ENCODE measurements around the gene ERICH3. TPM values are rescaled to one million over a fixed set of nuclear protein-coding genes. Genes with fewer than 3 reads are reported as not detected.

ERICH3 gene
- polyA plus RNA-seq, 2 donors: under 0.01 to 0.02 TPM

DNA sequence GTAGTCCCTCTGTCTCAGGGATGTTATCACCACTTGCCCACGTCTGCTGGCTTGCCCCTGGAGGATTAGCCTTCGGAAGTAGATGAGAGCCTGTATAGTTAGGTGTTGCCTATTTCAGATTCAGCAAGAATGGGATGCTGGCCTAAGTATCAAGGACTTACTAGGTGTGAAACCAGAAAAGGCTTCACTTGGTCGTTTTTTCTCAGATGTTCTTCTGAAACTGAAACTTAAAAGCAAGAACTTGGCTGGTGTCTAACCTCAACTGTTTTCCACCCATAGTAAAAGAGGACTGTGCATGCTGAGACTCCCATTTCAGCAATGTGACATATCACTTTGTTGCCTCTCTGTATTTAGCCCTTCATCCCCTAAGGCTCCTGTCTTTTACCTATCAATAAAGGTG lies 94.2 kb downstream of the ERICH3 start:
- Histone ChIP-seq H3K27ac (ENCODE audit: low read depth in 2 of 2, low read length in 1 of 2) (no peak overlapping the region), H3K4me1 (ENCODE audit: control insufficient read depth in 2 of 2, insufficient read depth in 2 of 2, low read length in 1 of 2) (no peaks in the 10 kb centered on the region), H3K9me3 (ENCODE audit: control insufficient read depth in 2 of 2, insufficient read depth in 1 of 2, low read depth in 1 of 2, low read length in 1 of 2) (no peaks in the 10 kb centered on the region), H3K36me3 (ENCODE audit: control insufficient read depth in 2 of 2, insufficient read depth in 2 of 2, low read length in 1 of 2) (no peaks in the 10 kb centered on the region), H3K27me3 (ENCODE audit: control insufficient read depth in 1 of 2, insufficient read depth in 2 of 2, low read length in 2 of 2) (no peaks in the 10 kb centered on the region), H3K4me3 (ENCODE audit: low read depth in 1 of 2, low read length in 2 of 2) (no peak overlapping the region)
- 44 to 58% methylated on average over 3 of the region's 3 CpGs for WGBS, 2 donors

DNA sequence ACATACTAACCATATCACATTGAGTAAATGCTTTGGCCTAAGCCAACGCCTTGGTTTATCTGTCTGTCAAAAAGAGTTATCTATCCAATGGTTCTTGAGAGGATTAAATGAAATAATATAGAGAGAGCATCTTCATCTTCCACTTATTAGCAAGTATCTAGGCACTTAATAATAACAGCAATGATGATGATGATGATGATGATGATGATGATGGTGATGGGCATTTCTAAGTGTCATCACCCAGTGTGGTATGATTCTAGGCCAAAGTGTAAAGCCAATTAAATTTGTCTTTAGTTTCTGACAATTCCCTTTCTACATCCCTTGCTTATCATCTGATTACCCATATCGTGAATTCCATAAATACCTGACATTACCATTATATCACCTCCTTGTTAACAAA lies 95.5 kb downstream of the ERICH3 start:
- Histone ChIP-seq H3K9me3 (ENCODE audit: control insufficient read depth in 2 of 2, insufficient read depth in 1 of 2, low read depth in 1 of 2, low read length in 1 of 2) (no peaks in the 10 kb centered on the region), H3K27me3 (ENCODE audit: control insufficient read depth in 1 of 2, insufficient read depth in 2 of 2, low read length in 2 of 2) (no peaks in the 10 kb centered on the region), H3K36me3 (ENCODE audit: control insufficient read depth in 2 of 2, insufficient read depth in 2 of 2, low read length in 1 of 2) (no peaks in the 10 kb centered on the region), H3K4me1 (ENCODE audit: control insufficient read depth in 2 of 2, insufficient read depth in 2 of 2, low read length in 1 of 2) (no peaks in the 10 kb centered on the region), H3K4me3 (ENCODE audit: low read depth in 1 of 2, low read length in 2 of 2) (no peak overlapping the region), H3K27ac (ENCODE audit: low read depth in 2 of 2, low read length in 1 of 2) (no peak overlapping the region)
- WGBS, 2 donors: 68 to 78% methylated on average over 2 of the region's 2 CpGs

- no peaks in the 10 kb centered on the region for H3K4me1 ChIP-seq (ENCODE audit: control insufficient read depth in 2 of 2, insufficient read depth in 2 of 2, low read length in 1 of 2)
- no peaks in the 10 kb centered on the region for H3K27me3 ChIP-seq (ENCODE audit: control insufficient read depth in 1 of 2, insufficient read depth in 2 of 2, low read length in 2 of 2)
- no peak overlapping the region for H3K27ac ChIP-seq (ENCODE audit: low read depth in 2 of 2, low read length in 1 of 2)
- H3K4me3 ChIP-seq (ENCODE audit: low read depth in 1 of 2, low read length in 2 of 2): no peak overlapping the region
- peaks cover 0 to 3% of the 10 kb centered on the region in 2 donors for H3K9me3 ChIP-seq (ENCODE audit: control insufficient read depth in 2 of 2, insufficient read depth in 1 of 2, low read depth in 1 of 2, low read length in 1 of 2)
- no peaks in the 10 kb centered on the region for H3K36me3 ChIP-seq (ENCODE audit: control insufficient read depth in 2 of 2, insufficient read depth in 2 of 2, low read length in 1 of 2)
- 77 to 85% methylated on average over 6 of the region's 6 CpGs for WGBS, 2 donors
Measured at GRCh38 chr1:74571891-74572290, 101.7 kb downstream of the ERICH3 start.

- Histone ChIP-seq H3K27ac (ENCODE audit: low read depth in 2 of 2, low read length in 1 of 2) (no peak overlapping the region), H3K9me3 (ENCODE audit: control insufficient read depth in 2 of 2, insufficient read depth in 1 of 2, low read depth in 1 of 2, low read length in 1 of 2) (peaks cover 0 to 3% of the 10 kb centered on the region in 2 donors), H3K4me1 (ENCODE audit: control insufficient read depth in 2 of 2, insufficient read depth in 2 of 2, low read length in 1 of 2) (no peaks in the 10 kb centered on the region), H3K27me3 (ENCODE audit: control insufficient read depth in 1 of 2, insufficient read depth in 2 of 2, low read length in 2 of 2) (no peaks in the 10 kb centered on the region), H3K4me3 (ENCODE audit: low read depth in 1 of 2, low read length in 2 of 2) (no peak overlapping the region), H3K36me3 (ENCODE audit: control insufficient read depth in 2 of 2, insufficient read depth in 2 of 2, low read length in 1 of 2) (no peaks in the 10 kb centered on the region)
- 47 to 52% methylated on average over 8 of the region's 8 CpGs for WGBS, 2 donors
Measured at GRCh38 chr1:74571493-74571800, 102.1 kb downstream of the ERICH3 start.

DNA sequence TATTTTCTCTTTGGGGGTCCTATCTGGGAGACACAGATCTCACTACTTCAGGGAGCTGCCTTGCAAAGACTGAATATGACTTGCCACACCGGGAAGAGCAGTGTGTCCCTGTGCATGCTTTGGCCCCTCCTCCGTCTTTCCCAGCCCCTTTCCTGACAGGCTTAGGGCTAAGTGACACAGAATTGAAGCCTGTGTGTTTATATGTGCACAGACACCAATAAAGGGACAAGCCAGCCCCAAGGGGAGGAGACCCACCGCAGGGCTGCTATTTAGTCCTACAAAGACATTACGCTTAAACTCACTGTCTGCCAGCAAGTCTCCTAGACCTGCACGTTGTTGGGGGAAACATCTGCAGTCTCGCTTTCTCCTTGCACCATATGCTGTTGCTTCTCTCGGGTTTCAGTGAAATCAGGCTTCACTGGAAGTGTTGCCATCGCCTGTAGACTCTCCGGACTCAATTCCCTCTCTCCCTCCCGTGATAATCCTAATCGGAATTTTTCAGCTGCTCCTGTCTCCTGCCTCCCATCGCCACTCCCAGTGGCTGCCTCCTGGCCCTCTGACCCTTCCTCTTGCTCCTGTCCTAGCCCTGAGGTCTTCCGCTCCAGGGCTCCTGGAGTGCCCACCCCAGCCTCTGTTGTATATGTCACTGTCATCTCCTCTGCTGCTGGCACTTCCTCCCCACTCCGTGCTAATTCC lies 102.6 kb downstream of the ERICH3 start:
- Histone ChIP-seq H3K4me3 (ENCODE audit: low read depth in 1 of 2, low read length in 2 of 2) (no peak overlapping the region), H3K4me1 (ENCODE audit: control insufficient read depth in 2 of 2, insufficient read depth in 2 of 2, low read length in 1 of 2) (no peaks in the 10 kb centered on the region), H3K36me3 (ENCODE audit: control insufficient read depth in 2 of 2, insufficient read depth in 2 of 2, low read length in 1 of 2) (no peaks in the 10 kb centered on the region), H3K27me3 (ENCODE audit: control insufficient read depth in 1 of 2, insufficient read depth in 2 of 2, low read length in 2 of 2) (no peaks in the 10 kb centered on the region), H3K27ac (ENCODE audit: low read depth in 2 of 2, low read length in 1 of 2) (no peak overlapping the region), H3K9me3 (ENCODE audit: control insufficient read depth in 2 of 2, insufficient read depth in 1 of 2, low read depth in 1 of 2, low read length in 1 of 2) (peaks cover 0 to 3% of the 10 kb centered on the region in 2 donors)
- WGBS, 2 donors: 40 to 41% methylated on average over 14 of the region's 14 CpGs

- Histone ChIP-seq H3K27me3 (ENCODE audit: control insufficient read depth in 1 of 2, insufficient read depth in 2 of 2, low read length in 2 of 2) (no peaks in the 10 kb centered on the region), H3K27ac (ENCODE audit: low read depth in 2 of 2, low read length in 1 of 2) (no peak overlapping the region), H3K4me3 (ENCODE audit: low read depth in 1 of 2, low read length in 2 of 2) (no peak overlapping the region), H3K36me3 (ENCODE audit: control insufficient read depth in 2 of 2, insufficient read depth in 2 of 2, low read length in 1 of 2) (no peaks in the 10 kb centered on the region), H3K4me1 (ENCODE audit: control insufficient read depth in 2 of 2, insufficient read depth in 2 of 2, low read length in 1 of 2) (no peaks in the 10 kb centered on the region), H3K9me3 (ENCODE audit: control insufficient read depth in 2 of 2, insufficient read depth in 1 of 2, low read depth in 1 of 2, low read length in 1 of 2) (no peaks in the 10 kb centered on the region)
- 81 to 90% methylated on average over 2 of the region's 2 CpGs for WGBS, 2 donors
Measured at GRCh38 chr1:74549932-74550331, 123.7 kb downstream of the ERICH3 start.

DNA sequence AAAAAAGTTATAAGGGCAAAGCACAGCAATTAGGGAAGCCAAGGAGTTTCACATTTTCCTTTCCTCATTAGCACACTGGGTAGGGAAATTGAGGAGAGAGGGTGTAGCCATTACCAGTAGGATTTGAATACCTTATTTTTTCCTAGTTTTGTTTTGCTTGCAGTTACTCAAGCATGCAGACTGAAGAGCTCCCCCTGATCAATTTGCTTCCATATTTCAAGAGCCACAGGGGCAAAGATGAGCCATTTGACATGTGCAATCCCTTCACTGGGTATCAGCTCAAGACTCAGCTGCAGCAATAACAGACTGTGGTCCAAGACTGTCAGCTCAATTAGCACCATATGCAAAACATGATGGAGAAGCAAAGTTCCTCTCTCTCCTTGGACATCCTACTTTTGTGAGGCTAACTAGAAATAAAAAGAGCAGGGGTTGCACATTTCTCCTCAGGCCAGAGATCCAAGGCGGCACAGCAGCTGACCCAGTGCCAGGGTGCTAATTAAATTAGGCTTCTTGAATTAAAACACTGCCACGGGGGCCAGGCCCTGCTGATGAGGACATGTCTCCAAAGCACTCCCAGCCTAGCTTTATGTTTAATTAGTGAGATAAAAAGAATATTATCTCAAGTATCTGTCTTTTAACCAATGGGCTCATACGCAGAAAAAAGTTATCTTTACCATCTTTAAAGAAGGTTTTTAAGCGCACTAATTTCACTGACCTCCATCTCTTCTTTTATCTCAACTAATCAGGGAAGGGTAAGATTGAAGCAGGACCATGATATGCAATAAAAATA lies 124.4 kb downstream of the ERICH3 start:
- no peaks in the 10 kb centered on the region for H3K9me3 ChIP-seq (ENCODE audit: control insufficient read depth in 2 of 2, insufficient read depth in 1 of 2, low read depth in 1 of 2, low read length in 1 of 2)
- no peaks in the 10 kb centered on the region for H3K4me1 ChIP-seq (ENCODE audit: control insufficient read depth in 2 of 2, insufficient read depth in 2 of 2, low read length in 1 of 2)
- no peaks in the 10 kb centered on the region for H3K27me3 ChIP-seq (ENCODE audit: control insufficient read depth in 1 of 2, insufficient read depth in 2 of 2, low read length in 2 of 2)
- no peak overlapping the region for H3K27ac ChIP-seq (ENCODE audit: low read depth in 2 of 2, low read length in 1 of 2)
- H3K4me3 ChIP-seq (ENCODE audit: low read depth in 1 of 2, low read length in 2 of 2): no peak overlapping the region
- WGBS, 2 donors: 68 to 69% methylated on average over 4 of the region's 4 CpGs
- no peaks in the 10 kb centered on the region for H3K36me3 ChIP-seq (ENCODE audit: control insufficient read depth in 2 of 2, insufficient read depth in 2 of 2, low read length in 1 of 2)

GRCh38 chr1:74545821-74546220 lies 127.8 kb downstream of the ERICH3 start:
- no peak overlapping the region for H3K27ac ChIP-seq (ENCODE audit: low read depth in 2 of 2, low read length in 1 of 2)
- H3K4me1 ChIP-seq (ENCODE audit: control insufficient read depth in 2 of 2, insufficient read depth in 2 of 2, low read length in 1 of 2): no peaks in the 10 kb centered on the region
- H3K36me3 ChIP-seq (ENCODE audit: control insufficient read depth in 2 of 2, insufficient read depth in 2 of 2, low read length in 1 of 2): no peaks in the 10 kb centered on the region
- no peak overlapping the region for H3K4me3 ChIP-seq (ENCODE audit: low read depth in 1 of 2, low read length in 2 of 2)
- H3K9me3 ChIP-seq (ENCODE audit: control insufficient read depth in 2 of 2, insufficient read depth in 1 of 2, low read depth in 1 of 2, low read length in 1 of 2): no peaks in the 10 kb centered on the region
- WGBS, 2 donors: 84 to 86% methylated on average over 2 of the region's 2 CpGs
- H3K27me3 ChIP-seq (ENCODE audit: control insufficient read depth in 1 of 2, insufficient read depth in 2 of 2, low read length in 2 of 2): no peaks in the 10 kb centered on the region

- H3K36me3 ChIP-seq (ENCODE audit: control insufficient read depth in 2 of 2, insufficient read depth in 2 of 2, low read length in 1 of 2): no peaks in the 10 kb centered on the region
- no peaks in the 10 kb centered on the region for H3K27me3 ChIP-seq (ENCODE audit: control insufficient read depth in 1 of 2, insufficient read depth in 2 of 2, low read length in 2 of 2)
- no peaks in the 10 kb centered on the region for H3K9me3 ChIP-seq (ENCODE audit: control insufficient read depth in 2 of 2, insufficient read depth in 1 of 2, low read depth in 1 of 2, low read length in 1 of 2)
- no peaks in the 10 kb centered on the region for H3K4me1 ChIP-seq (ENCODE audit: control insufficient read depth in 2 of 2, insufficient read depth in 2 of 2, low read length in 1 of 2)
- H3K27ac ChIP-seq (ENCODE audit: low read depth in 2 of 2, low read length in 1 of 2): no peak overlapping the region
- no peak overlapping the region for H3K4me3 ChIP-seq (ENCODE audit: low read depth in 1 of 2, low read length in 2 of 2)
- WGBS, 2 donors: 76 to 80% methylated on average over 3 of the region's 3 CpGs
Measured at GRCh38 chr1:74534241-74534640, 139.4 kb downstream of the ERICH3 start.

- no peak overlapping the region for H3K27ac ChIP-seq (ENCODE audit: low read depth in 2 of 2, low read length in 1 of 2)
- H3K4me3 ChIP-seq (ENCODE audit: low read depth in 1 of 2, low read length in 2 of 2): no peak overlapping the region
- 56 to 58% methylated on average over 1 of the region's 1 CpG for WGBS, 2 donors
- no peaks in the 10 kb centered on the region for H3K27me3 ChIP-seq (ENCODE audit: control insufficient read depth in 1 of 2, insufficient read depth in 2 of 2, low read length in 2 of 2)
- H3K36me3 ChIP-seq (ENCODE audit: control insufficient read depth in 2 of 2, insufficient read depth in 2 of 2, low read length in 1 of 2): no peaks in the 10 kb centered on the region
- H3K9me3 ChIP-seq (ENCODE audit: control insufficient read depth in 2 of 2, insufficient read depth in 1 of 2, low read depth in 1 of 2, low read length in 1 of 2): peaks cover 0 to 3% of the 10 kb centered on the region in 2 donors
- H3K4me1 ChIP-seq (ENCODE audit: control insufficient read depth in 2 of 2, insufficient read depth in 2 of 2, low read length in 1 of 2): no peaks in the 10 kb centered on the region
Measured at GRCh38 chr1:74531796-74532195, 141.8 kb downstream of the ERICH3 start.

All from esophagus (tissue), 2 donors.